WI38 (cell line): ENCODE data around the gene MEGF6.

Experiments
- H3K4me3 ChIP-seq: 2 replicates; pipeline ENCODE4 v1.5.1; 2011; ENCODE audit warnings: low read depth, mild to moderate bottlenecking, control low read depth, low read length
- CTCF ChIP-seq: IDR thresholded peaks from 2 replicates; pipeline ENCODE4 v1.5.1; 2012; ENCODE audit warnings: low read depth, mild to moderate bottlenecking, control low read depth, low read length

The MEGF6 gene

GRCh38 chr1:3451994-3452865 lies 159.1 kb downstream of the MEGF6 start:
- no peak overlapping the region for H3K4me3 ChIP-seq
- no peak for TF ChIP-seq CTCF

GRCh38 chr1:3450983-3451382 lies 160.3 kb downstream of the MEGF6 start:
- H3K4me3 ChIP-seq = no peak overlapping the region
- TF ChIP-seq CTCF = no peak

GRCh38 chr1:3450202-3450863 lies 161.0 kb downstream of the MEGF6 start:
- TF ChIP-seq CTCF = no peak
- H3K4me3 ChIP-seq = no peak overlapping the region

GRCh38 chr1:3444736-3445135 lies 166.6 kb downstream of the MEGF6 start:
- no peak for TF ChIP-seq CTCF
- H3K4me3 ChIP-seq = no peak overlapping the region

GRCh38 chr1:3444298-3444697 lies 167.0 kb downstream of the MEGF6 start:
- TF ChIP-seq CTCF = no peak
- H3K4me3 ChIP-seq = no peak overlapping the region

GRCh38 chr1:3443807-3444206 lies 167.5 kb downstream of the MEGF6 start:
- TF ChIP-seq CTCF = no peak
- H3K4me3 ChIP-seq = no peak overlapping the region

GRCh38 chr1:3442901-3443300 lies 168.4 kb downstream of the MEGF6 start:
- TF ChIP-seq CTCF = no peak

More at GRCh38 chr1:3442901-3443300, 168.4 kb downstream of the MEGF6 start:
- no peak overlapping the region for H3K4me3 ChIP-seq
